HFF-Myc (cell line): Measurements from ENCODE around the gene FKBP15.
"Not testable (repeated sequence)": the region's sequence is repeated elsewhere in the genome, so short reads cannot be mapped to it uniquely, and the experiment has no call there.

ENCODE experiments used
- DNase-seq: peaks from one replicate; pipeline ENCODE4 v3.0.0-alpha.2; 2011; ENCODE audit warnings: low read depth; ENCODE audit errors: extremely low read depth
- H3K4me3 ChIP-seq: replicated peaks from 2 replicates; pipeline ENCODE4 v1.5.1; 2011; ENCODE audit warnings: low read depth, mild to moderate bottlenecking, control low read depth, low read length
- CTCF ChIP-seq: IDR thresholded peaks from 2 replicates; pipeline ENCODE4 v1.5.1; 2012; ENCODE audit warnings: mild to moderate bottlenecking, low read depth, low read length, control low read depth; ENCODE audit errors: missing control alignments

FKBP15 gene

GRCh38 chr9:113261917-113262671 is 41.0 kb upstream of the FKBP15 start:
- TF ChIP-seq CTCF = no peak
- DNase-seq = no peak
- no peak overlapping the region for H3K4me3 ChIP-seq

GRCh38 chr9:113258282-113258681 is 37.2 kb upstream of the FKBP15 start:
- no peak overlapping the region for H3K4me3 ChIP-seq
- DNase-seq = no peak
- TF ChIP-seq CTCF = no peak

- TF ChIP-seq CTCF = no peak
- no peak overlapping the region for H3K4me3 ChIP-seq
- DNase-seq = no peak
Measured at GRCh38 chr9:113257863-113258262, 36.8 kb upstream of the FKBP15 start.

GRCh38 chr9:113255438-113255837 is 34.4 kb upstream of the FKBP15 start:
- DNase-seq = no peak

GRCh38 chr9:113254991-113255390 is 33.9 kb upstream of the FKBP15 start:
- TF ChIP-seq CTCF = no peak
- no peak for DNase-seq
- H3K4me3 ChIP-seq = no peak overlapping the region

More at GRCh38 chr9:113255438-113255837, 34.4 kb upstream of the FKBP15 start:
- no peak for TF ChIP-seq CTCF
- H3K4me3 ChIP-seq = no peak overlapping the region

GRCh38 chr9:113250807-113251206 is 29.7 kb upstream of the FKBP15 start:
- TF ChIP-seq CTCF = no peak

GRCh38 chr9:113249661-113250060 is 28.6 kb upstream of the FKBP15 start:
- not testable (repeated sequence) for DNase-seq, H3K4me3 ChIP-seq

More at GRCh38 chr9:113250807-113251206, 29.7 kb upstream of the FKBP15 start:
- H3K4me3 ChIP-seq = no peak overlapping the region
- DNase-seq = no peak
